Fibroblast of mammary gland (primary cell): ENCODE measurements around the gene PREX1.

Source experiments
- DNase-seq: peaks from one replicate; pipeline ENCODE4 v3.0.0-alpha.2; 2010; ENCODE audit warnings: low read depth
- H3K4me3 ChIP-seq: 2 replicates; pipeline ENCODE4 v1.5.1; 2011; ENCODE audit warnings: low read depth, mild to moderate bottlenecking, low read length, moderate library complexity; ENCODE audit not compliant: control insufficient read depth
- CTCF ChIP-seq: conservative IDR thresholded peaks from 2 replicates; pipeline ENCODE4 v1.5.1; 2011; ENCODE audit warnings: low read depth, low read length, inconsistent platforms; ENCODE audit not compliant: control insufficient read depth, insufficient read depth

The PREX1 gene

GRCh38 chr20:48683467-48684175 is 144.2 kb downstream of the PREX1 start:
- no peak for TF ChIP-seq CTCF
- no peak for DNase-seq
- H3K4me3 ChIP-seq, result no peak overlapping the region

- no peak overlapping the region for H3K4me3 ChIP-seq
- peak; percentile 96 for DNase-seq
- TF ChIP-seq CTCF, result no peak
Observed at GRCh38 chr20:48682529-48683363, 145.1 kb downstream of the PREX1 start.

- TF ChIP-seq CTCF, result no peak
- no peak for DNase-seq
- no peak overlapping the region for H3K4me3 ChIP-seq
Observed at GRCh38 chr20:48681873-48682426, 145.8 kb downstream of the PREX1 start.

- TF ChIP-seq CTCF, result no peak
- no peak for DNase-seq
- no peak overlapping the region for H3K4me3 ChIP-seq
Observed at GRCh38 chr20:48681201-48681872, 146.5 kb downstream of the PREX1 start.

- no peak overlapping the region for H3K4me3 ChIP-seq
- no peak for TF ChIP-seq CTCF
- no peak for DNase-seq
Observed at GRCh38 chr20:48680650-48681049, 147.1 kb downstream of the PREX1 start.

- DNase-seq, result no peak
- no peak for TF ChIP-seq CTCF
- no peak overlapping the region for H3K4me3 ChIP-seq
Observed at GRCh38 chr20:48679599-48679998, 148.2 kb downstream of the PREX1 start.
